Epithelial cell of prostate (primary cell): ENCODE measurements around the gene CNIH3.
"Not testable (repeated sequence)": the region's sequence is repeated elsewhere in the genome, so short reads cannot be mapped to it uniquely, and the experiment has no call there.

Experiments used
- DNase-seq: peaks from one replicate; pipeline ENCODE4 v3.0.0-alpha.2; 2011; ENCODE audit warnings: low read depth, low spot score
- H3K27ac ChIP-seq: fragments of 450-650 bp; 2 replicates; pipeline ENCODE4 v1.5.1; 2017; ENCODE audit warnings: mild to moderate bottlenecking

The CNIH3 gene

DNA sequence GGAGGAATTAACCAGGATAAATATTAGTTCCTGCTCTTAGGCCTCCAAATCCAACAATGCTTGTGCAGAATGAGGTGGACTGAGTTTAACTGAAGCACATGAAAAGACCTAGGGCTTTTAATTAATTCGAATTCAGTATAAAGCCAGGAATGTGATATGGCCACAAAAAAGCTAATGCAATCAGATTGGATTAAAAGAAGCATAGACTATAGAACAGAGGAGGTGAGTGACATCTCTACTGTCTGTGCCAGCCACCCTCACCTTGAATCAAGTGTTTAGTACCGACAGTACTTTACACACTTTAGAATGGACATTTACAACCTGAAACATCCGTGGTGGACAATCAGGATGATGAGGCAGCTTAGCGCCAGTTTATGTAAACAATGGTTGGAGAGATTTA lies 62.1 kb downstream of the CNIH3 start:
- no peak overlapping the region for H3K27ac ChIP-seq
- no peak for DNase-seq

DNA sequence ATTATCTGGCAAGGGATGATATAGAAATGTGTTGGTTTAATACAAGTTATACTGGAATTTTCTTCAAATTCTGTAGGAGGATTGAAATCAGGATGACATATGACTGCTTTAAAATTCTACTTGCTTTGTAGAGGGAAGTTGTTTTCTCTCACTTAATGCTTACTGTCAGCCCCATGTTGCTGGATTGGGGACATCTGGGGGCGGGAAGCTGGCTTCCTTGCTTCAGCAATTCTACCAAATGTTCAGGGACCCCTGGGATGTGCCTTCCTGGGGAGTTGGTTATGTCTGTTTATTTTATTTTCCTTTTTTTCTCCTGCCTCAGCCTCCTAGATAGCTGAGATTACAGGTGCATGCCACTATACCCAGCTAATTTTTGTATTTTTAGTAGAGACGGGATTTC lies 63.5 kb downstream of the CNIH3 start:
- no peak overlapping the region for H3K27ac ChIP-seq
- no peak for DNase-seq

GRCh38 chr1:224681816-224682215 lies 65.7 kb downstream of the CNIH3 start:
- no peak overlapping the region for H3K27ac ChIP-seq
- DNase-seq, result no peak

DNA sequence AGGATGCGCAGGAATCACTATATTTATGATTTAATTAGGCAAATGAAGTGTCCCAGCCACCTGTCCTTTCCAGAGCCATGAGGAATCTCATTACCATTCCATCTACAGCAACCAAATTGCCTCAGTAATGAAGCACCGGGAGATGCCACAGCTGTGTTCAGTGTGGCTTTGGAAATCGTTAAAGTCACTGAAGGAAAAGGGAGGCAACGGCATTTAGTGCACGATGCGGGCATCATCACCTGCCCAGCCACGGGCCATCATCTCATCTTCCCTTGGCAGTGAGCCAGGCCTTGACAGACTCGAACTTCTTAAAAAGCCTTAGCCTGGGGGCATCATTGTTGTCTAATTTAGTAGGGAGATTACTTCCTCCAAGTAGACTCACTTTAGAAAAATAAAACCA lies 67.8 kb downstream of the CNIH3 start:
- H3K27ac ChIP-seq, result no peak overlapping the region
- DNase-seq, result no peak

- no peak for DNase-seq
- no peak overlapping the region for H3K27ac ChIP-seq
Observed at GRCh38 chr1:224684979-224685425, 68.9 kb downstream of the CNIH3 start.

GRCh38 chr1:224686140-224686539 lies 70.0 kb downstream of the CNIH3 start:
- not testable (repeated sequence) for DNase-seq

GRCh38 chr1:224687465-224687864 lies 71.3 kb downstream of the CNIH3 start:
- H3K27ac ChIP-seq, result no peak overlapping the region
- DNase-seq, result no peak

More at GRCh38 chr1:224686140-224686539, 70.0 kb downstream of the CNIH3 start:
- not testable (repeated sequence) for H3K27ac ChIP-seq

- H3K27ac ChIP-seq, result no peak overlapping the region
- no peak for DNase-seq
Observed at GRCh38 chr1:224689374-224689773, 73.3 kb downstream of the CNIH3 start.

GRCh38 chr1:224690576-224690975 lies 74.5 kb downstream of the CNIH3 start:
- no peak overlapping the region for H3K27ac ChIP-seq
- DNase-seq, result no peak

GRCh38 chr1:224691148-224691925 lies 75.2 kb downstream of the CNIH3 start:
- no peak overlapping the region for H3K27ac ChIP-seq

GRCh38 chr1:224694969-224695368 lies 78.9 kb downstream of the CNIH3 start:
- no peak for DNase-seq
- no peak overlapping the region for H3K27ac ChIP-seq

More at GRCh38 chr1:224691148-224691925, 75.2 kb downstream of the CNIH3 start:
- DNase-seq, result no peak

- no peak for DNase-seq
- no peak overlapping the region for H3K27ac ChIP-seq
Observed at GRCh38 chr1:224696021-224696420, 79.9 kb downstream of the CNIH3 start.

DNA sequence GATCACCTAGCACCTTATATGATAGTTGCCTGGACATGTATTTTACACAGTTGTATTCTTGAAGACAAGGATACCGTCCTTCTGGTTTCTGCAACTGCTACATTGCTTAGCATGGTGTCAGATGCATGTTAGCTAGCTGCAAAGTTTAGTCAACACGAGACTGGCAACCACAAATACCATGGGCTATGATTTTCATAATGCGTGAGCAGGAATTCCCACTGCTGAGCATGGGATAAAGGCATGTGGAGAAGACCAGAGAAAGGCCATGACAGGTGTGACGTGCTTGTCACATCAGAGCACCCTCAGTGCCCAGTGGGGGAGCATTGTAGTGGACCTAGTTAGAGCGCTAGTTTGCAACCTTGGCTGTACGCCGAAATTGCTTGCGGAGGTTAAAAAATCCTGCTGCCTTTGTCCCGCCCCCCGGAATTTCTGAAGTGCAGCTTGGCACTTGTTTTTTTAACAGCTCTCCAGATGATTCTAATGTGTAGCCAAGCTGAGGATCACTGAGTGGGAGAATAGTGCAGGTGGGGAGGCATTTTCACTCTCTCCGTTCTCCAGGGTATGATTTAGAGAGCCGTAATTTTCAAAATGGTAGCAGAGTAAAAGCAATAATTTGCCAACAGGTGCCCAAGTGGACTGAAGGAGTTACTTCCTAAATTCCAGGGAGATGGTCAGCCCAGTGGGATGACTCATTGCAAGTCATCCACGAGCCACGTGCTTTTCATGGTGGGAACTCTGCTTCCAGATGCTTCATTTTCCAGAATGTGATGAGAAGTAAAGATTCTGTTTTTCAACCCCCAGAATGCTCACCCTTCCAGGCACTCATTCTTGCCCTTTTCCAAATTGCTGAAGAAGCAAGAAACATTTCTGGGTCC lies 81.0 kb downstream of the CNIH3 start:
- DNase-seq, result no peak
- no peak overlapping the region for H3K27ac ChIP-seq

DNA sequence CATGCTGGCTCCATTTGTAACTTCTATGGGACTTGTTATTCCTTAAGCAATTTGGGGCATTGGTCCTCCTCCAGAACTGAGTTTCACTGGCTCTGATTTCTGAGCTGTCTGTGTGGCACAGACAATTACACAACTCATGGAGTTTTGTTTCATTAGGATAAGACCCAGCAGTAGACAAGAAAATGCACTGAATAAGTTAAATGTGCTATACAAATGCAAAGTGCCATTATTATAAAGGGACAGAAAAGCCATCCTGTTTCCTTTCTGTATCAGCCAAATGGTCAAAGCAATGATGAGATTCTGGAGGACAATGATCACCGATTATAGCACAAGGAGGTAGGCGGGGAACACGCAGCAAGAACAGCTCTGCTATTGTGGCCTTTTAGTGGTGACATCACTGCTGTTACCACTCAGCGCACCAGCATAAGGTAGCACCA lies 81.9 kb downstream of the CNIH3 start:
- H3K27ac ChIP-seq, result no peak overlapping the region
- DNase-seq, result no peak

GRCh38 chr1:224700918-224701531 lies 84.9 kb downstream of the CNIH3 start:
- no peak for DNase-seq

GRCh38 chr1:224703702-224704101 lies 87.6 kb downstream of the CNIH3 start:
- no peak for DNase-seq
- H3K27ac ChIP-seq, result no peak overlapping the region

More at GRCh38 chr1:224700918-224701531, 84.9 kb downstream of the CNIH3 start:
- no peak overlapping the region for H3K27ac ChIP-seq

GRCh38 chr1:224704107-224704735 lies 88.1 kb downstream of the CNIH3 start:
- DNase-seq, result no peak

GRCh38 chr1:224705578-224705977 lies 89.5 kb downstream of the CNIH3 start:
- no peak for DNase-seq
- no peak overlapping the region for H3K27ac ChIP-seq

More at GRCh38 chr1:224704107-224704735, 88.1 kb downstream of the CNIH3 start:
- no peak overlapping the region for H3K27ac ChIP-seq

- H3K27ac ChIP-seq, result no peak overlapping the region
- DNase-seq, result no peak
Observed at GRCh38 chr1:224707843-224708725, 92.0 kb downstream of the CNIH3 start.
